ENCODE measurements around the gene OR6Y1.

The OR6Y1 gene

GRCh38 chr1:158520021-158520420 lies 34.2 kb downstream of the OR6Y1 start:
- Mint-ChIP-seq H3K4me1 (no peaks in the 10 kb centered on the region), H3K4me3 (no peak overlapping the region), H3K27ac (no peak overlapping the region), H3K27me3 (ENCODE audit: low read depth, poor library complexity) (peaks cover 16% of the 10 kb centered on the region), H3K9me3 (peaks cover 13% of the 10 kb centered on the region), H3K36me3 (ENCODE audit: low read depth) (peaks cover 3% of the 10 kb centered on the region)
- no peak for DNase-seq
- no peak for TF ChIP-seq CTCF (IDR thresholded peaks at IDR 0.05)

- no peaks in the 10 kb centered on the region for H3K36me3 Mint-ChIP-seq (ENCODE audit: low read depth)
- H3K9me3 Mint-ChIP-seq: no peaks in the 10 kb centered on the region
- H3K4me1 Mint-ChIP-seq: no peaks in the 10 kb centered on the region
- DNase-seq: no peak
- no peak for TF ChIP-seq CTCF (IDR thresholded peaks at IDR 0.05)
- no peak overlapping the region for H3K4me3 Mint-ChIP-seq
- peaks cover 15% of the 10 kb centered on the region for H3K27me3 Mint-ChIP-seq (ENCODE audit: low read depth, poor library complexity)
- no peak overlapping the region for H3K27ac Mint-ChIP-seq
Measured at GRCh38 chr1:158516966-158517365, 37.2 kb downstream of the OR6Y1 start.

- TF ChIP-seq CTCF (IDR thresholded peaks at IDR 0.05): no peak
- no peak for DNase-seq
- peak overlapping the region; percentile 28 for H3K27ac Mint-ChIP-seq
Measured at GRCh38 chr1:158509471-158510156, 44.6 kb downstream of the OR6Y1 start.

GRCh38 chr1:158507511-158507910 lies 46.7 kb downstream of the OR6Y1 start:
- no peak for DNase-seq
- peaks cover 4% of the 10 kb centered on the region for H3K4me1 Mint-ChIP-seq
- H3K27ac Mint-ChIP-seq: no peak overlapping the region
- no peak overlapping the region for H3K4me3 Mint-ChIP-seq
- TF ChIP-seq CTCF (IDR thresholded peaks at IDR 0.05): no peak
- peaks cover 5% of the 10 kb centered on the region for H3K9me3 Mint-ChIP-seq
- peaks cover under 1% of the 10 kb centered on the region for H3K36me3 Mint-ChIP-seq (ENCODE audit: low read depth)
- no peaks in the 10 kb centered on the region for H3K27me3 Mint-ChIP-seq (ENCODE audit: low read depth, poor library complexity)

More at GRCh38 chr1:158509471-158510156, 44.6 kb downstream of the OR6Y1 start:
- H3K9me3 Mint-ChIP-seq: no peaks in the 10 kb centered on the region
- no peaks in the 10 kb centered on the region for H3K36me3 Mint-ChIP-seq (ENCODE audit: low read depth)
- no peaks in the 10 kb centered on the region for H3K27me3 Mint-ChIP-seq (ENCODE audit: low read depth, poor library complexity)
- H3K4me3 Mint-ChIP-seq: no peak overlapping the region
- H3K4me1 Mint-ChIP-seq: peaks cover 4% of the 10 kb centered on the region

GRCh38 chr1:158506369-158506987 lies 47.7 kb downstream of the OR6Y1 start:
- H3K9me3 Mint-ChIP-seq: peaks cover 11% of the 10 kb centered on the region
- H3K27ac Mint-ChIP-seq: no peak overlapping the region
- no peaks in the 10 kb centered on the region for H3K27me3 Mint-ChIP-seq (ENCODE audit: low read depth, poor library complexity)
- no peak overlapping the region for H3K4me3 Mint-ChIP-seq
- H3K36me3 Mint-ChIP-seq (ENCODE audit: low read depth): peaks cover 6% of the 10 kb centered on the region
- peak; percentile 57 for DNase-seq
- H3K4me1 Mint-ChIP-seq: peaks cover 4% of the 10 kb centered on the region
- TF ChIP-seq CTCF (IDR thresholded peaks at IDR 0.05): peak; percentile 55

GRCh38 chr1:158496374-158496773 lies 57.8 kb downstream of the OR6Y1 start:
- TF ChIP-seq CTCF (IDR thresholded peaks at IDR 0.05): peak; percentile 17
- Mint-ChIP-seq H3K27ac (no peak overlapping the region), H3K4me3 (no peak overlapping the region), H3K27me3 (ENCODE audit: low read depth, poor library complexity) (no peaks in the 10 kb centered on the region), H3K36me3 (ENCODE audit: low read depth) (no peaks in the 10 kb centered on the region), H3K9me3 (no peaks in the 10 kb centered on the region), H3K4me1 (no peaks in the 10 kb centered on the region)
- no peak for DNase-seq

Measured in nephron progenitor cell (in vitro differentiated cells).